G401.6 (cell line): ENCODE data around the gene BDH1.
"Not testable (repeated sequence)": the region's sequence is repeated elsewhere in the genome, so short reads cannot be mapped to it uniquely, and the experiment has no call there.

Experiments
- FAIRE-seq: peaks from 2 replicates; lab custom pipeline; 2012; peaks lifted over from hg19 to GRCh38; lab: Jason Lieb, UNC

The BDH1 gene

DNA sequence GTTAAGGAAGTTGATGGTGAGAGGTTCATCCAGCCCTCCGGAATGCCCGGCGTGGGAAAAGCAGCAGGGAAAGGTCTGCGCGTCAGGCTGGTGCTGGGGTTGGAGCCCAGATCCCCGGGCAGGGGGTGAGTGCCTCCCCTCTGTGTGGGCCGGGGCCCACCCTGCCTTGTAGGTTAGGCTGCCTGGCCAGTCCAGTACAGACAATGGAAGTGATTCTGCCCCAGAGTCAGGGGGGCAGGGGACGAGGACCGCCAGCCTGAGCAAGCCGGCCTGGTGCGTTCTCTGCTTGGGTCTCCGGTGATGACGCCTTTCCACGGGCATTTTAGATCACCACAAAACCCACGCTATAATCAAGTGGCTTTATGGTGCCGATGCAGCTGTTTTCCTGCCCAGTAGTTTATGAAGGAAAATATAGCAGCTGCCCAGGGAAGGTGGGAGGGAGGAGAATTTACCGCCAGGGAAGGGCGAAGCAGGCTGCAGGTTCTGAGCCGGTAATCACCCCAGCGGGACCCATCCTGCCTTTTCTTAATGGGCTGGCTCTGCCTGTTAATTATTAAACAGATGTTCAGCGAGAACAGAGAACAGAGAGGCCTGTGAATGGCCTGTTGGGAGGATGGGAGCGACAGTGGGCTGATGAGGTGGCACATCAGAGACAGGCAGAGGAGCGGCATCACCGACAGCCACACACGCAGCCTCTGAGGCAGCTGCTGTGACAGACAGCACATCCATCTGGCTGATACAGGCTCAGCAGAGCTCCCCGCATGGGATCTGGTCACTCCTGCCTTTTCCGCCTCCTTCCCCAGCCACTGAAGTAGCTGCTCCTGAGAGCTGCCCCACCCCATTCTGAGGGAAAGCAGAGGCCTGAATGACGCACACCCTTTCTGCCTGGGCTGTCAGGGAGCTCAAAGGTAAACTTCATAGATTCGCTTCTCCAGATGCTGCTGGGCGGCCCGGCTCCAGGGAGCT, 35.2 kb downstream of the BDH1 start:
- FAIRE-seq: no peak

DNA sequence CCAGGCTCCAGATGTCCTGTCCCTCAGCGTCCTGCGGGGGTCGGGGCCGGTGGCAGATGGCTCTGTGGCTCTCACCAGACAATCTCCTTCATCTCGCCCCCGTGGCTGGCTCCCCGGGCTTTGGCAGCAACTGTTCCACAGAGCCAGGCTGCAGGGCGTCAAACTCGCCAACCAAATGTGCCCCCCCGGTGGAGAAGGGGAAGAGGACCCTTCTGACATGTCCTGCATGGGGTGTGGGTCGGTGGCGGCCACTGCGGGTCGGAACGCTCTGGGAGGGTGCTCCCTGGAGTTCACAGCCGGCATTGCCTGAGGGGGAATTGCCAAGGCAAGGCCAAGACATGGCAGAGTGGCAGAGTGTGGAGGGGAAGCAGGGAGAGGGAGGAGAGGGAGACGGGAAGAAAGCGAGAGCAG, 36.0 kb downstream of the BDH1 start:
- no peak for FAIRE-seq

DNA sequence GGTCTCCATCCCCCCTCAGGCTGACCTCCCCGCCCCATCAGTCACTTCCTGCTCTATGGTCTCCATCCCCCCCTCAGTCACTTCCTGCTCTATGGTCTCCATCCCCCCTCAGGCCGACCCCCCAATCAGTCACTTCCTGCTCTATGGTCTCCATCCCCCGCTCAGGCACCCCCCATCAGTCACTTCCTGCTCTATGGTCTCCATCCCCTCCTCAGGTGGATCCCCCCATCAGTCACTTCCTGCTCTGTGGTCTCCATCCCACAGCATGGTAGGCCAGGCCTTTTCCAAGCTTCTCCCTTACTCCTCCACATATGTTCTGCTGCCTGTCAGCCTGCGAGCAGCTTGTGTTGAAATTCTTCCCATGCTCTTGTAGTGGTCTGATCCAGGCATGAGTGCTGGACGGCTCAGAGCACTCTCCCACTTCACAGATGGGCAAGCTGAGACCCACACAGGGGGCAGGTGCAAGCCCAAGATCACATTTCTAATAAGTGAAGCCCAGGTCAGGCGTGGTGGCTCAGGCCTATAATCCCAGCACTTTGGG, 36.8 kb downstream of the BDH1 start:
- FAIRE-seq: no peak

DNA sequence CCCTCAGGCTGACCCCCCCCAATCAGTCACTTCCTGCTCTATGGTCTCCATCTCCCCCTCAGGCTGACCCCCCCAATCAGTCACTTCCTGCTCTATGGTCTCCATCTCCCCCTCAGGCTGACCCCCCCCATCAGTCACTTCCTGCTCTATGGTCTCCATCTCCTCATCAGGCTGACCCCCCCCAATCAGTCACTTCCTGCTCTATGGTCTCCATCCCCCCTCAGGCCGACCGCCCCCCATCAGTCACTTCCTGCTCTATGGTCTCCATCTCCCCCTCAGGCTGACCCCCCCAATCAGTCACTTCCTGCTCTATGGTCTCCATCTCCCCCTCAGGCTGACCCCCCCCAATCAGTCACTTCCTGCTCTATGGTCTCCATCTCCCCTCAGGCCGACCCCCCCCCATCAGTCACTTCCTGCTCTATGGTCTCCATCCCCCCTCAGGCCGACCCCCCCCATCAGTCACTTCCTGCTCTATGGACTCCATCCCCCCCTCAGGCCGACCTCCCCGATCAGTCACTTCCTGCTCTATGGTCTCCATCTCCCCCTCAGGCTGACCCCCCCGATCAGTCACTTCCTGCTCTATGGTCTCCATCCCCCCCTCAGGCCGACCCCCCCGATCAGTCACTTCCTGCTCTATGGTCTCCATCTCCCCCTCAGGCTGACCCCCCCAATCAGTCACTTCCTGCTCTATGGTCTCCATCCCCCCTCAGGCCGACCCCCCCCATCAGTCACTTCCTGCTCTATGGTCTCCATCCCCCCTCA, 37.7 kb downstream of the BDH1 start:
- FAIRE-seq: not testable (repeated sequence)

DNA sequence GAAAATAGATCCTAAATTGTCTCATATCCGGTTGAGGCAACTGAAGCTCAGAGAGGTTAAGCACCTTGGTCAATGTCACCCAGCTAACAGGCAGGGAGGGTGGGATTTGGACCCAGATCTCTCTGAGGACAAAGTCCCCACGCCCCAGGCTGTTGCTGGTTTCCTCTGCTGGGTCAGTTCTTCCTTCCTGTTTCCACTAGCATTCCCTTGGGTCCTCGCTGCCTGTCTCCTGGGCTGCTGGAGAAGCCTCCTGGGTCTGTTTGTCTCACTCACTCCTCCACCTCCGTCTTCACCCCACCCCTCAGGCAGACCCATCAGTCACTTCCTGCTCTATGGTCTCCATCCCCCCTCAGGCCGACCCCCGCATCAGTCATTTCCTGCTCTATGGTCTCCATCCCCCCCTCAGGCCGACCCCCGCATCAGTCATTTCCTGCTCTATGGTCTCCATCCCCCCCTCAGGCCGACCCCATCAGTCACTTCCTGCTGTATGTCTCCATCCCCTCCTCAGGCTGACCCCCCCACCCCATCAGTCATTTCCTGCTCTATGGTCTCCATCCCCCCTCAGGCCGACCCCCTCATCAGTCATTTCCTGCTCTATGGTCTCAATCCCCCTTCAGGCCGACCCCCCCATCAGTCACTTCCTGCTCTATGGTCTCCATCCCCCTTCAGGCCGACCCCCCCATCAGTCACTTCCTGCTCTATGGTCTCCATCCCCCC, 38.7 kb downstream of the BDH1 start:
- not testable (repeated sequence) for FAIRE-seq

DNA sequence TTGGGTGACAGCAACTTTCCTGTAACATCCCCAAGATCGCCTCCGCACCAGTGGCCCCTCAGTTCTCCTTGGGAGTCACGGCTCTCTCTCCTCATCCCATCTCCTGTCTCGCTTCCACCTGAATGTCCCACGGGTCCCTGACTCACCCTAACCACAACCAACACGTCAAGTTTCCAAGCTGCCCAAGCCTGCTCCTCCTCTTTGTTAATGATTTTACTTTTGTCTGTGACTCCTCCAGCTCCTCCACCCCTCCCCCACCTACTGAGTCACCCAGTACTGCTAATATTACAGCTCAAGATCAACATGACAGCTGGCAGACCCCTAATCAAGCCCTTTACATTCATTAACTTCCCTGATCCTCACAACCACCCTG, 39.3 kb downstream of the BDH1 start:
- no peak for FAIRE-seq

DNA sequence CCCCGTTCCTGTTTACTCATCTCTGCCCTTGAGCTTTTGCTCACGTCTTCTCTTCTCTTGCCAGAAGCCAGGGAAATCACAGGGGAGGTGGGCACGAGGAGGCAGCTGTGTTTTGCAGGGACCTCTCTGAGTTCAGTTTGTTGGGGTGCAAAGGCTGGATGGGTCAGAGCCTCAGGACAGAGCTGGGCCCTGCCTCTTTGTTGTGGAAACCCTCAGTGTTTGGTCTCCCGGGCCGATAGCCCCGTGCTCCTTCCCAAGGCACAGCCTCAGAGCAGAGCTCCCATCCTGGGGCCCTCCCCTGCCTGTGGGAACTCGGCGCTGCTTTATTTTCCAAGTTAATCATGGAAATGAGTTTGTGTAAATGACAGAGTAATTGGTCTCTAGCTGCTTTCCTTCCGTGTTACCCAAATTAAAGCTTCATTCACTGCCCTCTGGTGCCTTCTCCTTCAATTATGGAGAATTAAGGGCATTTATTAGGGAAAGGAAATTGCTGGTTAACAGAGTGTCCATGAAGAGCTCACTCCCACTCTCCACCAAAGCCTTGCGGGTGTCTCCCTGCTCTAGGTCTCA, 40.9 kb downstream of the BDH1 start:
- no peak for FAIRE-seq

DNA sequence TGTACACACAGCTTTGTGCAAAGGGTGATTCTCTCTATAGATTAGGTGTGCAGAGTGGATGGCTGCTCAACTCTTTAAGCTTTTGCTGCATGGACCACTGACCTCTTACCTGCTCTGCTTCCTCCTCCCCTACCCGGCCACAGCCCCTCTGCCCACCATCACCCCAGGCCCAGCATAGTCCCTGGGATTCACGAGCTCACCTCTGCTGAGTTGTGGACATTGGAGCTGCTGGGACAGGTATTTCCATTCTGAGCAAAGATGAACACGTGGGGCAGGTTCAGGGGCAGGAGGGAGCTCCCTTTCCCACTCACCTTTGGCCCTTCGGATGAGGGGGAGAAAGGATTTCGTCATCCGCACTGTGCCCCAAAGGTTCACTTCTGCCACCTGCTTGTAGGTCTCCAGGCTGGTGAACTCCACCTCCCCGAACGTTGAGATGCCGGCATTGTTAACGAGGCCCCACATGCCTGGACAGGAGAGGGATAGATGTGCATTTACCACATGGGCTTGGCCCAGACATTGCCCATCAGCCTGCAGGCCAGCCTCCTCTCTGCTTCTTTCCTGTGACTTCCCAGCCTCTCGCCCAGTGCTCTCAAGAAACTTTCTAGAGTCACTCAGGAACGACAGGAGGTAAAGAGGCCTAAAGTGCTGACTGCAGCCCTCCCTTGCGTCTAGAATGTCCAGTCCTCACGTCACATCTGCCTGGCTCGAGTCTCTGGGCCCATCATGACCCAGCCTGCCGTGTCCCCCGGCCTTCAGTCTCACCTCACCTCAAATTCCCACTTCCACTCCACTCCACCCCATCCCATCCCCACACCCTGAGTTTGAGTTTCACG, 41.6 kb downstream of the BDH1 start:
- no peak for FAIRE-seq

DNA sequence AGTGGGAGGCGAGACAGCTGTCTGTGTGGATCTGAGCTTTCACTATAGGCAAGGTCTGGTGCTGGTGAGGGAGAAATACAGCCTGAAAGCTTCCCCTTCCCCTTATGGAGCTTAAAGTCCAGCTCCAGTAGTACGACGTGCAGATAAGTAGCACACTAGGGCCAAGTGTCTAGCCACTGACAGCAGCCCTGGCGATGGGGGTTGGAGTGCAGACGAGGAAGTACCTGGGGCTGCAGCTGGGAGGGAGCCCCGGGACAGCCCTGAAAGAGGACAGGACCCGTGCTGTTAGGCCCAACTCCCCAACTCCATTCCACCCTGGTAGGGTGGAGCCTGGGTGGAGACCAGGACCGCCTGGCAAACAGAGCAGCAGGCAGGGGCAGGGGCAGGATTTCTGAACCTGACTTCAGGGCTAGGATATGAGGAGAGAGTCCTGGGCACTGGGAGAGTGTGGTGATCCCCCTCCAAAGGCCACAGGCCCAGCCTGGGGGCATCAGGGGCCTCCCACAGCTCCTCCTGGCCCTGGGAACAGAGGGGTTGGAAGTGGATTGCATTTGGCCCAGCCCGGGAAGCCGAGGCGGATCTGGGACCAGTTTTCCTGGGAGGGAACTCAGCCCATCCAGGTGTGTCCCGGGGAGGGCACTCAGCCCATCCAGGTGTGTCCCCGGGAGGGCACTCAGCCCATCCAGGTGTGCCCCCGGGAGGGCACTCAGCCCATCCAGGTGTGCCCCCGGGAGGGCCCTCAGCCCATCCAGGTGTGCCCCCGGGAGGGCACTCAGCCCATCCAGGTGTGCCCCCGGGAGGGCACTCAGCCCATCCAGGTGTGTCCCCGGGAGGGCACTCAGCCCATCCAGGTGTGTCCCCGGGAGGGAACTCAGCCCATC, 42.8 kb downstream of the BDH1 start:
- FAIRE-seq: no peak

DNA sequence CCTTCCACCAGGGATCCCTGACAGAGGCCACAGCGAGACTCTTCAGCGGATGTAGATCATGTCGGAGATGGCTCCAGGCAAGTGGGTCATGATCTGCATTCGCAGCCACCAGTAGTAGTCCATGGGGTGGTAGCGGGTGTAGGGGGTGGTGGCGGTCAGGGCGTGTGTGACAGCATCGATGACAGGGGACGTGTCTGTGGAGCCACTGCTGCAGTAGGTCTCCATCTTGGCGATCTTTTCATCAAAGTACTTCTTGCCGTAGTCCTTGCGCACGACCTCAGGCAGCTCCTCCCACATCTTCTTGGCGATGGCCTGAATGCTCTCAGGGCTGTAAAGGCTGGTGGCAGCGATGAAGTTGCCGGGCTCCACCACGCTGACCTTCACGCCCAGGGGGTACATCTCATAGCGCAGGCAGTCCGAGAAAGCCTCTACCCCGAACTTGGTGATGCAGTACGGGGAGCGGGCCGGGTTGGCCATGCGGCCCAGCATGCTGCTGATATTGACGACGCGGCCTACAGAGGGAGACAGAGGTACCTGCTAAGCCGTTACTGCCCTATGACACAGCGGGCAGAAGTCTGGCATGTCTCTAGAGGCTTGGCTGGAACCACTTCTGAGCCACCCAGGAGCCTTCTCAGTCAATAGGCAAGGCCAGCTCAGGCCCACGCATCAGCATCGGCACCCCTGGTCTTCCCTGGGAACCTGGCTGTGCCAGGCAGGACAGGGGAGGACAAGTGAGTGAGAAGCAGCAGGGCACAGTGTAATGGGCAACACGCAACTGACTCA, 43.7 kb downstream of the BDH1 start:
- no peak for FAIRE-seq

DNA sequence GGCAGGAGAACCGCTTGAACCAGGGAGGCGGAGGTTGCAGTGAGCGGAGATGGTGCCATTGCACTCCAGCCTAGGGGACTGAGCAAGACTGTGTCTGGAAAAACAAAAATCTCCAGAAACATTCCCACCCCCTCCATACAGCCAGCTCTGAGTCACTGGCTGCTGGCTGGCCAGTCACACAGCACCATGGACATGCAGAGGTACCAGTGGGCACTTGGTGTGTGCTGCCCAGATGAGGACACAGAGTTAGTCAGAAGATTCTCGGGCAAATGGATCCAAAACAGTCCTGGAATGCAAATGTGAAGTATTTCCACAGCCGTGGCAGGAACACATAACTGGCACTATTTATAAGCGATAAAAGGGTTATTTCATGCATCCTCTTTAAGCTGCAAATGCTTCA, 44.6 kb downstream of the BDH1 start:
- FAIRE-seq: no peak

DNA sequence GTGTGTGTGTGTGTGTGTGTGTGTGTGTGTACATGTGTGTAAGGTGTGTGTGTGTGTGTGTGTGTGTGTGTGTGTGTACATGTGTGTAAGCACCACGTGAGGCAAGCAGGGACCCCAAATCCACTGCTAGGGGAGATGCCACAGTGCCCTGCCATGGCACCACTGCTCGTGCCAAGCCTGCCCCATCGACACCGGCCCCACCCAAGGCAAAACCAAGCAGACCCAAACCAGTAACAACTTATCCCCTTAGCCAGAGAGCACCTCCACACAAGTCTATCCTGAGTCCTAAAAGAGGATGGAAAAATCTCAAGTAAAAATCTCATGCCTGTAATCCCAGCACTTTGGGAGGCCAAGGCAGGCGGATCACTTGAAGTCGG, 45.1 kb downstream of the BDH1 start:
- no peak for FAIRE-seq

DNA sequence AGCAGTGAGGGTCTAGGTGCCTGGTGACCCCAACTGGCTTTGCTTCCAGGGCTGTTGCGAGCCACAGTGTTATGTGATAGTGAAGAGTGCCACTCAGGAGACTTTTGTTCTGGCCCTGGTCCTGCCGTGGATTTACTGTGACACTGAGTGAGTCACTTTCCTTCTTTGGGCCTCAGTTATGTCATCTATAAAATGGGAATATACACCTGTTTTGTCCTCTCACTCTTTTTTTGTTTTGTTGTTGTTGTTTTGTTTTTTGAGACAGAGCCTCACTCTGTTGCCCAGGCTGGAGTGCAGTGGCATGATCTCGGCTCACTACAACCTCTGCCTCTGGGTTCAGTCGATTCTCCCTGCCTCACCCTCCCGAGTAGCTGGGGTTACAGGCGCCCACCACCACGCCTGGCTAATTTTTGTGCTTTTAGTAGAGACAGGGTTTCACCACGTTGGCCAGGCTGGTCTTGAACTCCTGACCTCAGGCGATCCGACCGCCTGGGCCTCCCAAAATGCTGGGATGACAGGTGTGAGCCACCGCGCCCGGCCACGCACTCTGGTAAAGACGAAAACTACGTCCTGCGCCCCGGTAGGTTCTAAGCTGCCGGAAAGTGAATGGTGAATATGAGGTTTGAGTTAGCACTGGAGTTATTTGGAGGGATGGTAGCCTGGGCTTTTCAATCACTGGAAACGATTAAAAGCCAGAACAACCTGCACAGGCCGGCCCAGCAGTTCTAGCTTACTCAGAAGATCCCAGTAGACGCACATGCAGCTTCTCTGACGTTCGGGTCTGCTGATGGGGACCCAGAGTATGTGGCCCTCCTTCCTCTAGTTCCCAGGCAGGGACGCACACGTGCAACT, 46.6 kb downstream of the BDH1 start:
- no peak for FAIRE-seq

DNA sequence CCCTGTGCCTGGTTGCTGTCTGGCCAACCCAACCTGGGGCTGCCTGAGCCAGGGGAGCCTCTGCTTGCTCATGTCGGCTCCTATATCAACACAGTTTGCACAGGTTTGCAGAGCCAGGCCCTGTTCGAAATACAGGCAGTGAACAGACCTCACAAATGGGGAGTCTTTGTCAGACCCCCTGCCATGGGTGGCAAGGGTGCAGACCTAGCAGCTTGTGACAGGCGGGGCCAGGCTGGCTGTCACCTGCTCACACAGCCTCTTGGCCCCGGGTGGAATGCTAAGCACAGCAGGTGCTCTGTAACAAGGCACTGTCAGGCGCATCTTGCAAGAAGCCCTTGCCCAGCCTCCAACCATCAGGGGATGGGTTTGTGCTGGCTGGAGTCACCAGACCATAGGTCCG, 47.3 kb downstream of the BDH1 start:
- FAIRE-seq: no peak

DNA sequence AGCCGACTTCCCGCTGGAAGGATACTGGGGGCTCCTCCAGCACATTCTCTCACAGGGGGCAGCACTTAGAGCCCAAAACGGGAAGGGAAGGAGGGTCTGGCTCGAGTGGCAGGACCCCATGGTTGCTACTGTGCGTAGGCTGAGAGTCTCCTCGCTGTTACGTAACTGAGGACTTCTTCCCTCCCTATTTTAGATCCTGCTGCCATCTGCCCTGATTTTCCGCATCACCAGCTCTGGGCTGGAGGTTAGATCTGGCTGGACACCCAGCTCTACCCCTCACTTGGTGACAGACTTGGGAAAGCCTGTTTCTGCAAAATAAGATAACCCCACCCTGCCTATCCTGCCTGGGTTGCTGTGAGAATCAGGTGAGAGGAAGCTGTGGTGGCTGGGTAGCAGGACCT, 47.7 kb downstream of the BDH1 start:
- no peak for FAIRE-seq

DNA sequence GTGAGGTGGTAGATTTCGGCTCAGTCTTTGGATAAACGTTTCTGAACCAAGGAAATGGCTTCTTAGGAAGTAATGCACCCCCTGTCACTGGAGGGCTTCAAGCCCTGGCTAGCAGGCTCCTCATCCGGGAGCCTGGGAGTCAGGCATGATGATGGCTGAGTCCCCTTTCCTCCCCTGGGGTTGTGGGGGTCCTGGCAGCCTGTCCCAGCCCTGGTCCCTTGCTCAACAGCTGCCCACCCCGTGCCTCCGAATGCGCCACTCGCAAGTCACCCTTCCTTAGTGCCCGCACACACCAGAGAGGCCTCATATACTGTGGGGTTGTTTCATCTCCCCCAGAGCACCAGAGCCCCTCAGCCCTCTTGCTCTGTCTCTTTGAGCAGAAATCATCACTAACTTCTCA, 48.2 kb downstream of the BDH1 start:
- FAIRE-seq: no peak

DNA sequence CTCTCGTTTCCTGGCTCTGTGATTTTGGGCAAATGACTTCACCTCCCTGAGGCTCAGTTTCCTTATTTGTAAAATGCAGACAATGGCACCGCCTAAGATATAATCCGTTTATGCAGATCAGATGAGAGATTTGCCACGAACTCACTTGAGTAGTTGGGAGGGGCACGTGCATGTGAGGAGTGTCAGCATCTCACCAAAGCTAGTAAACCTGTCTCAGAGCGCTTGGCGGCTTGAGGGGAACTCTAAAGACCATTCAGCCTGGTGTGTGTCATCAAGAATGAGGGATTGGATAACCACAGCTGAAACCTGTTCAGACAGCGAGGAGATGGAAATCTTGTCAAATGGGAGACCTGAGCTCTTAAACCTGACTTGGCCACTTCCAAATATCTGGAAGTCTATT, 48.7 kb downstream of the BDH1 start:
- no peak for FAIRE-seq

DNA sequence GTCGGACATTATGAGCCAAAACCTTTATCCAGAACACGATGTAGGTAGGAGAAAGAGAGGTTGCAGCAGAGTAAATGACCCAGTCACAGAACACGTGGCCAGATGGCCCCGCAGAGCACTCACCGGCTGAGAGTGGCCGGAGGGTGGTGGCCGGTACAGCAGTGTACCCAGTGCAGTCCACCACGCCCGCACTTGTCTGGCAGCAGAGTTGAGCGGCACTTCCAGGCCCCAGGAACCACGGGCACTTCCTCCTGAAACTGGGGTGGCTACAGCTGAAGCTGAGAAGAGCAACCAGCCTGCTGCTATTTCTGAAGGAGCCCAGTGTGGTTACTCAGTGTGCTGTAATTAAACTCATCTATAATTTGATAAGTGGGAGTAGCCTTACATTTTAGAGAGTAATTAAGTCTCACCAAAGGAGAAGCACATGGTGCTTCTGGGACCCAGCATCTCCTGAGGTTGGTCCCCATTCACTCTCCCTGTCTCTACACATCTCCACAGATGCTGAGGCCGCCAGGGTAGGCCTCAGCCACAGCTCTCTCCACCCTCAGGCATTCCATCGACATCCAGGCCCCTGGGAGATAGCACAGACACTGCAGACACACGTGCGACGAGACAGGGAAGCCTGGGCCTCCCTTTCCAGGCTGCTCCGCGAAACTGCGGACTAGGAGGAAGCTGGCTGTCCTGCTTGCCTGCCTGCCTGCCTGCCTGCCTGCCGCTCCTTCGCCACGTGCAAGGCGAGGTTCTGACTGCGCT, 49.8 kb downstream of the BDH1 start:
- no peak for FAIRE-seq
